ENCODE data around the gene KIAA0513.

KIAA0513 gene

GRCh38 chr16:85041219-85042166 is 13.9 kb downstream of the KIAA0513 start:
- no peak overlapping the region for H3K27ac ChIP-seq (ENCODE audit: low read depth, low read length)
- no peak overlapping the region for H3K4me2 ChIP-seq (ENCODE audit: low read depth, low read length, poor library complexity, severe bottlenecking)
- no peaks in the 10 kb centered on the region for H3K27me3 ChIP-seq (ENCODE audit: low read length)
- no peaks in the 10 kb centered on the region for H3K9me3 ChIP-seq (ENCODE audit: insufficient read depth, low read length)
- no peaks in the 10 kb centered on the region for H3K36me3 ChIP-seq (ENCODE audit: low read length)
- H3K79me2 ChIP-seq (ENCODE audit: insufficient read depth, low read length) = no peaks in the 10 kb centered on the region
- no peak for TF ChIP-seq EZH2phosphoT487 (conservative IDR thresholded peaks at IDR 0.05; ENCODE audit: low read length)
- no peak for TF ChIP-seq CTCF (IDR thresholded peaks at IDR 0.05; ENCODE audit: insufficient read depth, low read length, poor library complexity, severe bottlenecking)
- H4K20me1 ChIP-seq (ENCODE audit: low read depth, low read length) = no peaks in the 10 kb centered on the region
- no peaks in the 10 kb centered on the region for H3K9me2 ChIP-seq (replicated peaks; ENCODE audit: insufficient read depth, low read length)
- no peak overlapping the region for H2AFZ ChIP-seq (ENCODE audit: low read depth, low read length, severe bottlenecking)
- H3K9ac ChIP-seq (ENCODE audit: low read length) = no peak overlapping the region
- H3F3A ChIP-seq (ENCODE audit: insufficient read depth) = no peaks in the 10 kb centered on the region
- no peak overlapping the region for H3K4me3 ChIP-seq (ENCODE audit: insufficient read depth, low read length, poor library complexity, severe bottlenecking)

- no peak for TF ChIP-seq EZH2phosphoT487 (conservative IDR thresholded peaks at IDR 0.05; ENCODE audit: low read length)
- no peak for TF ChIP-seq CTCF (IDR thresholded peaks at IDR 0.05; ENCODE audit: insufficient read depth, low read length, poor library complexity, severe bottlenecking)
- H3F3A ChIP-seq (ENCODE audit: insufficient read depth) = no peaks in the 10 kb centered on the region
- H3K27ac ChIP-seq (ENCODE audit: low read depth, low read length) = no peak overlapping the region
- H3K4me2 ChIP-seq (ENCODE audit: low read depth, low read length, poor library complexity, severe bottlenecking) = no peak overlapping the region
- H3K9me3 ChIP-seq (ENCODE audit: insufficient read depth, low read length) = no peaks in the 10 kb centered on the region
- H3K9ac ChIP-seq (ENCODE audit: low read length) = no peak overlapping the region
- H3K4me3 ChIP-seq (ENCODE audit: insufficient read depth, low read length, poor library complexity, severe bottlenecking) = no peak overlapping the region
- no peak overlapping the region for H2AFZ ChIP-seq (ENCODE audit: low read depth, low read length, severe bottlenecking)
- H3K36me3 ChIP-seq (ENCODE audit: low read length) = no peaks in the 10 kb centered on the region
- H3K9me2 ChIP-seq (replicated peaks; ENCODE audit: insufficient read depth, low read length) = no peaks in the 10 kb centered on the region
- H4K20me1 ChIP-seq (ENCODE audit: low read depth, low read length) = no peaks in the 10 kb centered on the region
- H3K27me3 ChIP-seq (ENCODE audit: low read length) = no peaks in the 10 kb centered on the region
- H3K79me2 ChIP-seq (ENCODE audit: insufficient read depth, low read length) = no peaks in the 10 kb centered on the region
Measured at GRCh38 chr16:85042167-85042526, 14.6 kb downstream of the KIAA0513 start.

GRCh38 chr16:85042606-85043005 is 15.0 kb downstream of the KIAA0513 start:
- H4K20me1 ChIP-seq (ENCODE audit: low read depth, low read length) = no peaks in the 10 kb centered on the region
- H2AFZ ChIP-seq (ENCODE audit: low read depth, low read length, severe bottlenecking) = no peak overlapping the region
- H3K79me2 ChIP-seq (ENCODE audit: insufficient read depth, low read length) = no peaks in the 10 kb centered on the region
- H3K4me3 ChIP-seq (ENCODE audit: insufficient read depth, low read length, poor library complexity, severe bottlenecking) = no peak overlapping the region
- no peaks in the 10 kb centered on the region for H3K36me3 ChIP-seq (ENCODE audit: low read length)
- H3K9me3 ChIP-seq (ENCODE audit: insufficient read depth, low read length) = no peaks in the 10 kb centered on the region
- H3K27ac ChIP-seq (ENCODE audit: low read depth, low read length) = no peak overlapping the region
- no peak overlapping the region for H3K4me2 ChIP-seq (ENCODE audit: low read depth, low read length, poor library complexity, severe bottlenecking)
- TF ChIP-seq CTCF (IDR thresholded peaks at IDR 0.05; ENCODE audit: insufficient read depth, low read length, poor library complexity, severe bottlenecking) (no peak), EZH2phosphoT487 (conservative IDR thresholded peaks at IDR 0.05; ENCODE audit: low read length) (no peak)
- no peaks in the 10 kb centered on the region for H3K9me2 ChIP-seq (replicated peaks; ENCODE audit: insufficient read depth, low read length)
- H3K27me3 ChIP-seq (ENCODE audit: low read length) = no peaks in the 10 kb centered on the region
- H3F3A ChIP-seq (ENCODE audit: insufficient read depth) = no peaks in the 10 kb centered on the region
- H3K9ac ChIP-seq (ENCODE audit: low read length) = no peak overlapping the region
